Stimulated activated CD8-positive, alpha-beta memory T cell treated with anti-CD3 and anti-CD28 coated beads, Interleukin-12 subunit alpha, Interleukin-12 subunit beta, amount 100 ng/mL, for 1 hour (primary cell): Measurements from ENCODE around the gene CYP4B1.
"Not testable (repeated sequence)": the region's sequence is repeated elsewhere in the genome, so short reads cannot be mapped to it uniquely, and the experiment has no call there.

Experiments
- DNase-seq: peaks from one replicate; pipeline ENCODE4 v3.0.0-alpha.2; 2020; ENCODE audit warnings: low read depth

Gene CYP4B1

GRCh38 chr1:46816930-46817329, 18.1 kb downstream of the CYP4B1 start:
- no peak for DNase-seq

- no peak for DNase-seq
Observed at GRCh38 chr1:46817814-46818213, 19.0 kb downstream of the CYP4B1 start.

GRCh38 chr1:46818591-46818990, 19.7 kb downstream of the CYP4B1 start:
- no peak for DNase-seq

GRCh38 chr1:46819335-46819734, 20.5 kb downstream of the CYP4B1 start:
- DNase-seq = no peak

- no peak for DNase-seq
Observed at GRCh38 chr1:46820076-46820475, 21.2 kb downstream of the CYP4B1 start.

- no peak for DNase-seq
Observed at GRCh38 chr1:46820560-46821060, 21.8 kb downstream of the CYP4B1 start.

GRCh38 chr1:46822248-46822826, 23.5 kb downstream of the CYP4B1 start:
- DNase-seq = no peak

- DNase-seq = no peak
Observed at GRCh38 chr1:46823151-46823550, 24.3 kb downstream of the CYP4B1 start.

GRCh38 chr1:46826892-46827291, 28.0 kb downstream of the CYP4B1 start:
- not testable (repeated sequence) for DNase-seq

GRCh38 chr1:46830665-46831322, 31.9 kb downstream of the CYP4B1 start:
- no peak for DNase-seq

- DNase-seq = not testable (repeated sequence)
Observed at GRCh38 chr1:46835469-46835868, 36.6 kb downstream of the CYP4B1 start.

- DNase-seq = not testable (repeated sequence)
Observed at GRCh38 chr1:46846386-46846785, 47.5 kb downstream of the CYP4B1 start.

GRCh38 chr1:46857660-46858065, 58.8 kb downstream of the CYP4B1 start:
- not testable (repeated sequence) for DNase-seq

- no peak for DNase-seq
Observed at GRCh38 chr1:46862348-46862747, 63.5 kb downstream of the CYP4B1 start.
